VCaP (cell line): ENCODE results near the gene GPC3.

Source experiments
- H3K27ac ChIP-seq: fragments of 450-650 bp; 2 replicates; pipeline ENCODE4 v1.5.1; 2017
- TF ChIP-seq, protein P1 (sequence below): fragments of 450-650 bp; conservative IDR thresholded peaks from 2 replicates; pipeline ENCODE4 v1.5.1; 2017; ENCODE audit warnings: mild to moderate bottlenecking, moderate library complexity

The GPC3 gene

DNA sequence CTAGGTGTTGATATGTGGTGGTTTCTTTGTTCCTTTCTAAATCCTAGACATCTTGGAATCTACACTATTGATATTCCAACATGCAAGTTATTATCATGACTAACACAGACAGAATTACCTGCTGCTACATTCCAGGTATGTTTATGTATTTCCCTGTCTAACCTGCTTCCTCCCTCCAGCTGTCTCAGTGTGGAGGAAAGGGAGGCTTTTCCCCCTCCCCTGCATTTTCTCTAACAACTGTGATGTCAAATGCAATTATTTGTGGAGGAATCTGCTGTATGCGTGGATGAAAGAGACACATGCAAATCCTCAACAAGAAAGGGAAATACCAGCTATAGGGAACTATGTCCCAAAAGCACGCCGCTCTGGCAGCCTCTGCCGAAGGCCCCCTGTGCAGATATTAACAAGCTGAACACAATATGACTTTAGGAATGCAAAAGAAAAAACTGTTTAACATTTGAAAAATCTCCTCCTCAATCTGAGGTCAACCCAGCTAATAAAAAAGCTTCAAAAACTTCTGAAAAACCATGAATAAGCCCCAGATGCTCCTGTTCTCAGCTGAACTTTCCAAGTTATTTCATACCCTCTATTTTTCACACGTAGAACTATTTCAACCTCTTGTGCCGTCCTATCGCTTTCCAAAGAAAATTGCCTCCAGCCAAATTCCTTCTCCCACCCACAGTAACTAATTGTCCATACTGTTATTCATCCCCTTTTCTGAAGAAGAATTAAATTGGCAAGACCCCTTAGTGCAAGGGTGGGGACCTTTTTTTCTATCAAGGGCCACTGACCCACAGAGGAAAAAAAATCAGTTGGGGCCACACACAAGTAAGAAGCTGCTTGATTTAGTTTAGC lies 345.0 kb downstream of the GPC3 start:
- TF ChIP-seq, protein P1, sequence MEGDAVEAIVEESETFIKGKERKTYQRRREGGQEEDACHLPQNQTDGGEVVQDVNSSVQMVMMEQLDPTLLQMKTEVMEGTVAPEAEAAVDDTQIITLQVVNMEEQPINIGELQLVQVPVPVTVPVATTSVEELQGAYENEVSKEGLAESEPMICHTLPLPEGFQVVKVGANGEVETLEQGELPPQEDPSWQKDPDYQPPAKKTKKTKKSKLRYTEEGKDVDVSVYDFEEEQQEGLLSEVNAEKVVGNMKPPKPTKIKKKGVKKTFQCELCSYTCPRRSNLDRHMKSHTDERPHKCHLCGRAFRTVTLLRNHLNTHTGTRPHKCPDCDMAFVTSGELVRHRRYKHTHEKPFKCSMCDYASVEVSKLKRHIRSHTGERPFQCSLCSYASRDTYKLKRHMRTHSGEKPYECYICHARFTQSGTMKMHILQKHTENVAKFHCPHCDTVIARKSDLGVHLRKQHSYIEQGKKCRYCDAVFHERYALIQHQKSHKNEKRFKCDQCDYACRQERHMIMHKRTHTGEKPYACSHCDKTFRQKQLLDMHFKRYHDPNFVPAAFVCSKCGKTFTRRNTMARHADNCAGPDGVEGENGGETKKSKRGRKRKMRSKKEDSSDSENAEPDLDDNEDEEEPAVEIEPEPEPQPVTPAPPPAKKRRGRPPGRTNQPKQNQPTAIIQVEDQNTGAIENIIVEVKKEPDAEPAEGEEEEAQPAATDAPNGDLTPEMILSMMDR = no peak
- no peak overlapping the region for H3K27ac ChIP-seq

DNA sequence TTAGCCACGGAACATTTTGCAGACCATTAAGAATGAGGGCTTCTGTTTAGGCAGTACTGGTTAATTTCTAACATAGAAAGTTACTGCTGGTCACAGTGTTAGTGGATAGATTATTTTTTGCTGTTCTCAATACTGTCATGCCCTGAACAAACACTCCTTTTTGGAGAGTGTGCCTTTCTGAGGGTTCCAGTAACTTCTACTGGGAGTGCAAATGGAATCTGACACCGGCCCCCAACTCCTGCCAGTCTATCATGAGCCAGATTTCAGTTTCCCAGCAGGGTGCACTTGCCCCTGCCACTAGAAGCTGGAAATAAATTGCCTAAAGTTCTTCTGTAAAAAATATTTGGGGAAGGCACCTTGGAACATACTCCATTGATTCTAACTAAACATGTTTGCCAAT lies 345.7 kb downstream of the GPC3 start:
- TF ChIP-seq, protein P1 = no peak
- no peak overlapping the region for H3K27ac ChIP-seq

DNA sequence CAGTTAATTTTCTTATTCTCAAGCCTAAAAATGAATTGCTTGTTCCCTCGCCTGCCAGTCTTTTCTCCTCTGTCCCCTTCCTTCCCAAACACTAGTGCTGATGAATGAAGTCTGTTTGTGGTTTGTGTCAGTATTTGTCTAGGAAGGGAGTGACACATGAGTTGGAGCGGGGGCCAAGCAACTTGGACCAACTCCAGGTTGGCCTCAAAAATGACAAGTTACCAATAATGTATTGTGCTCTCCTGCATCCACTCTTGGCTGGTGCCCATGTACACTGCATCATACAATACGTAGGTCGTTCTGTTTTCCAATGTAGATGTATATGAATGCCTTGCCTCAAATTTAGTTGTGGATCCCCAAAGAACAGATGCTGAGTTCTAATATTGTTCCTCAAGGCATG lies 347.1 kb downstream of the GPC3 start:
- TF ChIP-seq, protein P1 = no peak
- no peak overlapping the region for H3K27ac ChIP-seq

DNA sequence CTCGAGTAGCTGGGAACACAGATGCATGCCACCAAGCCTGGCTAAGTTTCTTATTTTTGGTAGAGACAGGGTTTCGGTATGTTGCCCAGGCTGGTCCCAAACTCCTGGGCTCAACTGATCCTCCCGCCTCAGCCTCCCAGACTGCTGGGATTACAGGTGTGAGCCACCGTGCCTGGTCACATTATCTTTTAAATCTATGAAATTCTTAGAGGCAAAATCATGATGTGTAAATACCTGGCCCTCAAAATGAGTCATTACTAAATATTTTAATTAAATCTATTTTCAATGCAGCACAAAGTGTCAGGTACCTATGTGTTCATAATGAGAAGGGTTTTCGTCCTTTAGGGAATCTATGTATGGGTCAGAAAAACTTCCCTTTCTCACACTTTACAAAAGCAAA lies 347.6 kb downstream of the GPC3 start:
- H3K27ac ChIP-seq = no peak overlapping the region
- TF ChIP-seq, protein P1 = no peak

DNA sequence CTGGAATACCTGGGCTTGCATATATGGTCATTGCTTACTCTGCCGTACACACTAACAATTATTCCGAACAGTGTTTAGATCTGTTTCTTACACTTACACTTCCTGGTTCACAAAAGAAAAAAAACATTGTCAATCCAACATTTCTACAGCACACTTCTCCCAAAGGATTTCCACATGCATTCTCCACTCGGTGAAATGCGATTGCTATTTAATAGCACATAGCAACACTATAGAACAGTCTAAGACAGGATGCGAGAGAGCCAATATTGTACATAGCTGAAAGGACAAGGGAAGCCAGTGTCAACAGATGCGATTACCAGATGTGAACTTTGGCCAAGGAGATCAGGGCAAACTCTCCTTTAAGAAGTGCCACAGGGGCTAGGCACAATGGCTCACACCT lies 349.4 kb downstream of the GPC3 start:
- TF ChIP-seq, protein P1 = no peak

DNA sequence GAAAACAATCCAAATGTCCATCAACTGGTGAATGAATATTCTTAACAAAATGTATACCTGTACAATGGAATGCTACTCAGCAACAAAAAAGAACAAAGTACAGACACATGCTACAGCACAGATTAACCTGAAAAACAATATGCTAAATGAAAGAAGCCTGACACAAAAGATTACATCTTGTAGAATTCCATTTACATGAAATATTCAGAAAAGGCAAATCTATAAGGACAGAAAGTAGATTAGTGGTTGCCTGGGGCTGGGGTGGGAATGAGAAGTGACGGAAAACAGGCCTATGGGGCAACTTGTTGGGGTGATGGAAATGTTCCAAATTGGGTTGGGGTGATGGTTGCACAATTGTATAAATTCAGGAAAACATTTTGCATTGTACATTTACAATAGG lies 351.0 kb downstream of the GPC3 start:
- TF ChIP-seq, protein P1 = no peak
- no peak overlapping the region for H3K27ac ChIP-seq

More for the DNA sequence above, 349.4 kb downstream of the GPC3 start:
- H3K27ac ChIP-seq = no peak overlapping the region

DNA sequence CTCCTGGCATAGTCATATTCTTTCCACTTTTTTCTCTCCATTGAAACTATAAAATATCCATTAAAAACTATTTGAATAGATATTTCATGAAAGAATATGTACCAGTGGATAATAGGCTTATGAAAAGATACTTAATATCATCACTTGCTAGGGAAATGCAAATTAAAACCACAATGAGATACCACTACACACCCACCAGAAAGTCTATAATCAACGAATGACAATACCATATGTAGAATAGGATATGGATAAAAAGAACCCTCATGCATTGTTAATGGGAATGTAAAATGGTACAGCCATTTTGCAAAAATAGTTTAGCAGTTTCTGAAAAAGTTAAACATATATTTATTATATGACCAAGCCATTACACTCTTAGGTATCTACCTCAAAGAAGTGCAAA lies 351.4 kb downstream of the GPC3 start:
- H3K27ac ChIP-seq = no peak overlapping the region
- TF ChIP-seq, protein P1 = no peak
